K562 (cell line): ENCODE data around the gene RNU6-1. TPM values are rescaled to one million over a fixed set of nuclear protein-coding genes. Genes with fewer than 3 reads are reported as not detected.

Experiments
- ATAC-seq: fragments of 200-7000 bp; cut with Tn5 transposase; 3 replicates; pipeline ENCODE4 v1.9.1; 2020; ENCODE audit warnings: moderate library complexity
- BruUV-seq: library from RNA; stranded (reverse); fragments of 400-500 nt; replicated peaks from 2 replicates; lab custom pipeline; 2021; lab: Mats Ljungman, UMichigan
- CTCF ChIA-PET: fragments of 300-600 bp; formaldehyde crosslinking; extraction: SDS; loops from one replicate; lab custom pipeline; 2021; ENCODE audit warnings: low intra/inter-chr PET ratio; lab: Yijun Ruan, JAX
- POLR2A ChIA-PET: fragments of 300-600, 350-650 bp; sonication (Branson Sonifier 250); formaldehyde crosslinking; extraction: SDS; loops from one replicate; lab custom pipeline; 2021; ENCODE audit warnings: antibody characterized with exemption, inconsistent platforms; lab: Yijun Ruan, JAX
- DNase-seq, 4 experiments: peaks; one replicate each; pipeline versions ENCODE4 v3.0.0 to v3.0.0-alpha.2; 2011 to 2018; ENCODE audit warnings: low spot score in 3 of 4, mixed read lengths in 3 of 4; ENCODE audit errors: extremely low read depth in 1 of 4
- FAIRE-seq: peaks from 2 replicates; lab custom pipeline; 2011; peaks lifted over from hg19 to GRCh38; lab: Jason Lieb, UNC
- H2AFZ ChIP-seq: 2 replicates; pipeline ENCODE4 v1.6.0; 2011; ENCODE audit warnings: low read depth, low read length, control low read depth, inconsistent platforms
- H3K27ac ChIP-seq: fragments of 200-600 bp; 3 replicates; pipeline ENCODE4 v1.8.0; 2011; ENCODE audit warnings: low read depth, mild to moderate bottlenecking, control low read depth, inconsistent platforms, low read length, moderate library complexity, mixed read lengths; ENCODE audit errors: extremely low read depth
- H3K27me3 ChIP-seq, 2 experiments: fragments of 300-600 bp in 1 of 2; 2 replicates in 1 of 2; 3 replicates in 1 of 2; pipeline versions ENCODE4 v1.6.0 to v1.8.0; 2011; ENCODE audit warnings: inconsistent platforms in 2 of 2, low read length in 2 of 2, mild to moderate bottlenecking in 1 of 2, mixed read lengths in 1 of 2, moderate library complexity in 1 of 2; ENCODE audit not compliant: control insufficient read depth in 2 of 2, insufficient read depth in 2 of 2
- H3K36me3 ChIP-seq: fragments of 300-600 bp; 3 replicates; pipeline ENCODE4 v1.8.0; 2011; ENCODE audit warnings: mild to moderate bottlenecking, low read length, inconsistent platforms; ENCODE audit not compliant: control insufficient read depth, insufficient read depth
- H3K4me1 ChIP-seq, 2 experiments: fragments of 200-600 bp in 1 of 2; replicated peaks in 1 of 2; 2 replicates in 1 of 2; 3 replicates in 1 of 2; pipeline versions ENCODE4 v1.5.1 to v1.8.0; 2011; ENCODE audit warnings: inconsistent platforms in 2 of 2, low read length in 2 of 2, mild to moderate bottlenecking in 1 of 2, mixed read lengths in 1 of 2, moderate library complexity in 1 of 2; ENCODE audit not compliant: control insufficient read depth in 2 of 2, insufficient read depth in 2 of 2
- H3K4me2 ChIP-seq: 2 replicates; pipeline ENCODE4 v1.6.1; 2011; ENCODE audit warnings: low read length, control low read depth, inconsistent platforms, mixed read lengths; ENCODE audit not compliant: insufficient read depth
- H3K4me3 ChIP-seq: fragments of 200-600 bp; sonication (generic), shearing (Covaris generic); 2 replicates; pipeline ENCODE4 v1.5.1; 2016; ENCODE audit warnings: control low read depth, inconsistent platforms
- H3K79me2 ChIP-seq: fragments of 200-600 bp; 3 replicates; pipeline ENCODE4 v1.8.0; 2011; ENCODE audit warnings: low read length, inconsistent platforms; ENCODE audit not compliant: control insufficient read depth, insufficient read depth
- H3K9ac ChIP-seq, 2 experiments: 2 replicates each; pipeline versions ENCODE4 v1.6.0 to v1.6.1; 2011; ENCODE audit warnings: low read depth in 2 of 2, low read length in 2 of 2, control low read depth in 1 of 2, inconsistent platforms in 1 of 2, mild to moderate bottlenecking in 1 of 2, mixed read lengths in 1 of 2; ENCODE audit not compliant: insufficient read depth in 1 of 2
- H3K9me1 ChIP-seq: one replicate; pipeline ENCODE4 v1.6.0; 2011; ENCODE audit warnings: inconsistent platforms, mild to moderate bottlenecking, low read length, moderate library complexity; ENCODE audit not compliant: control insufficient read depth, insufficient read depth
- H3K9me3 ChIP-seq: replicated peaks from 2 replicates; pipeline ENCODE4 v1.5.1; 2011; ENCODE audit warnings: low read depth, low read length, inconsistent platforms; ENCODE audit not compliant: control insufficient read depth, insufficient read depth
- H4K20me1 ChIP-seq: replicated peaks from 2 replicates; pipeline ENCODE4 v1.6.1; 2011; ENCODE audit warnings: low read length, inconsistent platforms, mixed read lengths; ENCODE audit not compliant: control insufficient read depth, insufficient read depth
- ADNP ChIP-seq: fragments of 200-800 bp; sonication (Bioruptor generic); IDR thresholded peaks from 2 replicates; pipeline ENCODE4 v1.6.1; 2016; ENCODE audit warnings: missing genetic modification characterization, missing compliant biosample characterization
- ASH1L ChIP-seq: fragments of 450-650 bp; IDR thresholded peaks from 2 replicates; pipeline ENCODE4 v1.6.1; 2018; ENCODE audit warnings: borderline replicate concordance, mild to moderate bottlenecking, low read depth; ENCODE audit not compliant: partially characterized antibody
- BRF1 ChIP-seq: IDR thresholded peaks from 3 replicates; pipeline ENCODE4 v1.6.1; 2011; ENCODE audit warnings: borderline replicate concordance, mild to moderate bottlenecking; ENCODE audit not compliant: insufficient read length; ENCODE audit errors: extremely low read depth
- CCAR2 ChIP-seq: fragments of 200-400 bp; formaldehyde crosslinking; IDR thresholded peaks from 2 replicates; pipeline ENCODE4 v1.6.1; 2017; ENCODE audit warnings: mild to moderate bottlenecking, low read depth, low read length
- FOXJ3 ChIP-seq: sonication (generic); formaldehyde crosslinking; IDR thresholded peaks from 2 replicates; pipeline ENCODE4 v1.4.0; 2020; ENCODE audit warnings: mild to moderate bottlenecking, missing genetic modification reagents
- FOXP1 ChIP-seq: sonication (generic); formaldehyde crosslinking; IDR thresholded peaks from 2 replicates; pipeline ENCODE4 v1.8.0; 2022; ENCODE audit warnings: mild to moderate bottlenecking, missing genetic modification reagents
- GABPA ChIP-seq: fragments of 200-800 bp; sonication (Bioruptor generic); conservative IDR thresholded peaks from 2 replicates; pipeline ENCODE4 v1.6.1; 2016; ENCODE audit warnings: low read depth, missing genetic modification characterization, missing compliant biosample characterization
- HLTF ChIP-seq: fragments of 450-650 bp; IDR thresholded peaks from 2 replicates; pipeline ENCODE4 v1.6.1; 2016
- WGBS: fragments of 100-300 bp; shearing (Covaris generic); methylation state at CpG from one replicate; pipeline ENCODE4 v1.1.6; 2016; ENCODE audit warnings: low coverage, mixed read lengths; ENCODE audit not compliant: insufficient coverage; ENCODE audit errors: missing lambda C conversion rate; 5-methylcytosine and 5-hydroxymethylcytosine counted together
- in situ Hi-C: fragments of 300-500 bp; cut with MboI; formaldehyde crosslinking; loops from 4 replicates; pipeline ENCODE4 v1.15.0; 2018; ENCODE audit warnings: inconsistent platforms, mixed read lengths
- intact Hi-C: fragments of 100-400 bp; cut with micrococcal nuclease; formaldehyde crosslinking; loops from 2 replicates; pipeline ENCODE4 v1.14.2; 2022
- polyA plus RNA-seq, 8 experiments: library from polyadenylated mRNA; depleted of rRNA in 4 of 8; stranded (reverse) in 5 of 8; unstranded in 3 of 8; fragments of >200 nt; fragmentation: Nextera tagmentation in 2 of 8; fragmentation: Illumina TruSeq in 1 of 8; extraction: Ambion mirVana in 2 of 8; extraction: Trizol in 1 of 8; gene quantifications; 2 replicates each; pipeline versions ENCODE4 v1.2.1 to v1.2.3, GENCODE V29; 2011 to 2014; ENCODE audit warnings: inconsistent platforms in 1 of 8, missing spikeins in 1 of 8
- total RNA-seq, 7 experiments: library from RNA; depleted of rRNA in 6 of 7; stranded (reverse); fragments of >200 nt in 6 of 7; fragmentation: Illumina TruSeq in 2 of 7; extraction: Trizol in 2 of 7; gene quantifications; 2 replicates each; pipeline versions ENCODE4 v1.2.1 to v1.2.3, GENCODE V29; 2011 to 2021; ENCODE audit warnings: low replicate concordance in 1 of 7
- TF ChIP-seq, protein P1 (sequence below): fragments of 250-450 bp; sonication (Bioruptor Pico); IDR thresholded peaks from 2 replicates; pipeline ENCODE4 v1.6.1; 2021; ENCODE audit warnings: mild to moderate bottlenecking

RNU6-1 gene
- total and polyA plus RNA-seq, 9 of the 15 experiments (the other 6 are each of a cell fraction or from before 2014, with no cell fraction given) = not detected

- no peak for ATAC-seq
Measured at GRCh38 chr15:67805666-67806516, 34.0 kb downstream of the RNU6-1 start.

More at GRCh38 chr15:67805666-67806516, 34.0 kb downstream of the RNU6-1 start:
- intact Hi-C loops (no loop called here), in situ Hi-C loops (no loop called here)
- Histone ChIP-seq H3K4me1 (peaks cover 7 to 28% of the 10 kb centered on the region in 2 experiments), H2AFZ (no peak overlapping the region), H4K20me1 (peaks cover 11% of the 10 kb centered on the region; the same call in 1 of the 2 replicates), H3K36me3 (no peaks in the 10 kb centered on the region), H3K27ac (no peak overlapping the region), H3K4me3 (no peak overlapping the region), H3K27me3 (no peaks in the 10 kb centered on the region), H3K9ac (no peak overlapping the region), H3K9me3 (no peaks in the 10 kb centered on the region), H3K79me2 (no peaks in the 10 kb centered on the region), H3K4me2 (no peak overlapping the region), H3K9me1 (peaks cover 11% of the 10 kb centered on the region)
- ChIA-PET CTCF (no interaction called here), POLR2A (no interaction called here)
- FAIRE-seq (no peak), DNase-seq (no peak)
- TF ChIP-seq FOXP1 (CRISPR knock-in tag) (no peak), BRF1 (no peak), HLTF (no peak), GABPA (tag) (no peak), FOXJ3 (CRISPR knock-in tag) (no peak), ADNP (no peak), ASH1L (no peak), CCAR2 (no peak)
- TF ChIP-seq, protein P1, sequence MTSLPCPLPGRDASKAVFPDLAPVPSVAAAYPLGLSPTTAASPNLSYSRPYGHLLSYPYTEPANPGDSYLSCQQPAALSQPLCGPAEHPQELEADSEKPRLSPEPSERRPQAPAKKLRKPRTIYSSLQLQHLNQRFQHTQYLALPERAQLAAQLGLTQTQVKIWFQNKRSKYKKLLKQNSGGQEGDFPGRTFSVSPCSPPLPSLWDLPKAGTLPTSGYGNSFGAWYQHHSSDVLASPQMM (CRISPR knock-in tag) = no peak
- 68% methylated on average over 15 of the region's 16 CpGs for WGBS
- no TSS peak for BruUV-seq
